ENCODE data around the gene MYG1. TPM values are rescaled to one million over a fixed set of nuclear protein-coding genes. Genes with fewer than 3 reads are reported as not detected.

MYG1 gene
- total and polyA plus RNA-seq, 9 donors, result 29.9 to 80.3 (median 57.8) TPM

- no peak overlapping the region for H3K4me3 ChIP-seq
- TF ChIP-seq CTCF (IDR thresholded peaks at IDR 0.05) (no peak), POLR2A (IDR thresholded peaks at IDR 0.05) (no peak), EP300 (IDR thresholded peaks at IDR 0.05) (no peak)
- H3K27me3 ChIP-seq, result no peaks in the 10 kb centered on the region
- intact Hi-C loops (cut with DNase I), result loop anchor here in 2 of 4 donors (1.0 to 2.0 kb wide), 2 partner anchors 20 to 21 kb away; no protein-coding TSS in a partner anchor
- peak overlapping the region in 1 of 2 donors; percentile 73 for H3K27ac ChIP-seq
- peak in 3 of 5 donors; percentile 23 to 57 (median 51) for DNase-seq
- no peaks in the 10 kb centered on the region for H3K36me3 ChIP-seq
- H3K4me1 ChIP-seq (ENCODE audit: insufficient read depth), result peaks cover 3% of the 10 kb centered on the region
- H3K9me3 ChIP-seq, result no peaks in the 10 kb centered on the region
- 13 to 22% (median 14%) methylated on average over 10 of the region's 10 CpGs for WGBS, 3 donors
These were observed 46.1 kb downstream of the MYG1 start for GRCh38 chr12:53345486-53346188.

- no peaks in the 10 kb centered on the region for H3K36me3 ChIP-seq
- TF ChIP-seq EP300 (IDR thresholded peaks at IDR 0.05), result no peak
- TF ChIP-seq POLR2A (IDR thresholded peaks at IDR 0.05), result no peak
- TF ChIP-seq CTCF (IDR thresholded peaks at IDR 0.05), result no peak
- no peak overlapping the region for H3K4me3 ChIP-seq
- 85 to 100% (median 98%) methylated on average over 1 of the region's 1 CpG for WGBS, 3 donors
- intact Hi-C loops (cut with DNase I), result no loop called here
- H3K4me1 ChIP-seq (ENCODE audit: insufficient read depth), result peaks cover 3% of the 10 kb centered on the region
- H3K27ac ChIP-seq, result no peak overlapping the region
- DNase-seq, result no peak
- H3K27me3 ChIP-seq, result no peaks in the 10 kb centered on the region
- H3K9me3 ChIP-seq, result no peaks in the 10 kb centered on the region
These were observed 47.0 kb downstream of the MYG1 start for GRCh38 chr12:53346491-53346890.

GRCh38 chr12:53347905-53348304, 48.4 kb downstream of the MYG1 start:
- H3K36me3 ChIP-seq, result no peaks in the 10 kb centered on the region
- TF ChIP-seq EP300 (IDR thresholded peaks at IDR 0.05) (no peak), POLR2A (IDR thresholded peaks at IDR 0.05) (no peak), CTCF (IDR thresholded peaks at IDR 0.05) (no peak)
- H3K27ac ChIP-seq, result no peak overlapping the region
- no peak for DNase-seq
- H3K4me1 ChIP-seq (ENCODE audit: insufficient read depth), result peaks cover 3% of the 10 kb centered on the region
- no peaks in the 10 kb centered on the region for H3K9me3 ChIP-seq
- H3K27me3 ChIP-seq, result no peaks in the 10 kb centered on the region
- H3K4me3 ChIP-seq, result no peak overlapping the region
- 87 to 94% (median 87%) methylated on average over 4 of the region's 4 CpGs for WGBS, 3 donors
- intact Hi-C loops (cut with DNase I), result no loop called here

GRCh38 chr12:53352331-53353256, 53.1 kb downstream of the MYG1 start:
- 58 to 68% (median 63%) methylated on average over 21 of the region's 21 CpGs for WGBS, 3 donors
- peak; percentile 76 to 90 (median 81) for DNase-seq
- H3K4me1 ChIP-seq (ENCODE audit: insufficient read depth), result no peaks in the 10 kb centered on the region
- TF ChIP-seq POLR2A (IDR thresholded peaks at IDR 0.05) (no peak), EP300 (IDR thresholded peaks at IDR 0.05) (no peak), CTCF (IDR thresholded peaks at IDR 0.05) (peak; percentile 83 to 93 (median 92))
- H3K9me3 ChIP-seq, result no peaks in the 10 kb centered on the region
- no peak overlapping the region for H3K4me3 ChIP-seq
- no peak overlapping the region for H3K27ac ChIP-seq
- H3K27me3 ChIP-seq, result no peaks in the 10 kb centered on the region
- intact Hi-C loops (cut with DNase I), result loop anchor here (1.0 to 10.0 kb wide), 6 partner anchors 68 to 156 kb away; partner anchors contain the start of genes NPFF (in 2 of the 4), AMHR2 (in 1 of the 4) and TARBP2 (in 1 of the 4)
- H3K36me3 ChIP-seq, result no peaks in the 10 kb centered on the region

All from ovary (tissue), 9 donors.